A673 (cell line): ENCODE measurements around the gene TMEM125. TPM values are rescaled to one million over a fixed set of nuclear protein-coding genes. Genes with fewer than 3 reads are reported as not detected.

ENCODE experiments used
- BruUV-seq: library from RNA; stranded (reverse); fragments of 400-500 nt; replicated peaks from 2 replicates; lab custom pipeline; 2021; lab: Mats Ljungman, UMichigan
- CTCF ChIA-PET: fragments of 300-600 bp; sonication (Branson Sonifier 250); formaldehyde crosslinking; loops from one replicate; lab custom pipeline; 2022; ENCODE audit warnings: antibody characterized with exemption; lab: Charles Lee
- POLR2A ChIA-PET: fragments of 300-600 bp; sonication (Branson Sonifier 250); formaldehyde crosslinking; loops from one replicate; lab custom pipeline; 2022; ENCODE audit warnings: antibody characterized with exemption; ENCODE audit not compliant: low non-redundant PET; lab: Charles Lee
- DNase-seq: peaks from one replicate; pipeline ENCODE4 v3.0.0-alpha.2; 2015; ENCODE audit warnings: low spot score
- H3K27ac ChIP-seq: fragments of 200-600 bp; sonication (generic); 2 replicates; pipeline ENCODE4 v1.5.1; 2016; ENCODE audit warnings: mixed run types, low read depth, mild to moderate bottlenecking, mixed read lengths, antibody characterized with exemption, low read length; ENCODE audit not compliant: poor library complexity, severe bottlenecking
- H3K27me3 ChIP-seq: fragments of 200-600 bp; sonication (generic); replicated peaks from 2 replicates; pipeline ENCODE4 v1.6.1; 2017; ENCODE audit warnings: mixed run types, low read depth, mild to moderate bottlenecking, mixed read lengths, antibody characterized with exemption, low read length; ENCODE audit not compliant: insufficient read depth, poor library complexity
- H3K36me3 ChIP-seq: fragments of 200-600 bp; sonication (generic); 2 replicates; pipeline ENCODE4 v1.6.1; 2016; ENCODE audit warnings: mixed run types, mild to moderate bottlenecking, mixed read lengths, antibody characterized with exemption, low read length; ENCODE audit not compliant: insufficient read depth, poor library complexity, severe bottlenecking
- H3K4me1 ChIP-seq: fragments of 200-600 bp; sonication (generic); 2 replicates; pipeline ENCODE4 v1.6.1; 2017; ENCODE audit warnings: mixed run types, mild to moderate bottlenecking, mixed read lengths, antibody characterized with exemption, low read length; ENCODE audit not compliant: insufficient read depth, poor library complexity, severe bottlenecking
- H3K4me3 ChIP-seq: fragments of 200-600 bp; sonication (generic); 2 replicates; pipeline ENCODE4 v1.5.1; 2016; ENCODE audit warnings: low read depth, mixed run types, mild to moderate bottlenecking, mixed read lengths, low read length; ENCODE audit not compliant: poor library complexity, severe bottlenecking
- H3K9me3 ChIP-seq: fragments of 200-600 bp; sonication (generic); 2 replicates; pipeline ENCODE4 v1.6.1; 2016; ENCODE audit warnings: mixed run types, low read depth, mild to moderate bottlenecking, mixed read lengths, antibody characterized with exemption, low read length; ENCODE audit not compliant: poor library complexity, severe bottlenecking
- CTCF ChIP-seq: fragments of 300-800, 200-600 bp; sonication (generic); conservative IDR thresholded peaks from 2 replicates; pipeline ENCODE4 v1.5.1; 2017; ENCODE audit warnings: low read depth, mild to moderate bottlenecking, antibody characterized with exemption, low read length, moderate library complexity, mixed read lengths
- EZH2 ChIP-seq: fragments of 200-600 bp; sonication (generic); IDR thresholded peaks from 2 replicates; pipeline ENCODE4 v1.6.1; 2017; ENCODE audit warnings: borderline replicate concordance, low read depth, mild to moderate bottlenecking, mixed read lengths, antibody characterized with exemption, low read length; ENCODE audit not compliant: poor library complexity, severe bottlenecking
- intact Hi-C: fragments of 100-400 bp; cut with micrococcal nuclease; formaldehyde crosslinking; loops from one replicate; pipeline ENCODE4 v1.10.0; 2022; ENCODE audit not compliant: unreplicated experiment
- total RNA-seq: library from RNA; stranded (reverse); gene quantifications from 2 replicates; pipeline ENCODE4 v1.2.3, GENCODE V29; 2021

TMEM125 gene
- total RNA-seq, 1 experiment from 2014 or later, result not detected

- Histone ChIP-seq H3K4me1 (no peaks in the 10 kb centered on the region), H3K27me3 (no peaks in the 10 kb centered on the region), H3K27ac (no peak overlapping the region), H3K4me3 (no peak overlapping the region), H3K36me3 (no peaks in the 10 kb centered on the region), H3K9me3 (no peaks in the 10 kb centered on the region)
- intact Hi-C loops, result no loop called here
- ChIA-PET POLR2A (no interaction called here), CTCF (no interaction called here)
- BruUV-seq, result no TSS peak
- DNase-seq, result no peak
- TF ChIP-seq EZH2, result no peak
- no peak for TF ChIP-seq CTCF
Observed at GRCh38 chr1:43280692-43281091, 10.9 kb downstream of the TMEM125 start.

- CTCF ChIA-PET, result no interaction called here
- Histone ChIP-seq H3K27ac (no peak overlapping the region), H3K27me3 (no peaks in the 10 kb centered on the region), H3K36me3 (no peaks in the 10 kb centered on the region), H3K4me1 (no peaks in the 10 kb centered on the region), H3K4me3 (no peak overlapping the region), H3K9me3 (no peaks in the 10 kb centered on the region)
- intact Hi-C loops, result no loop called here
- TF ChIP-seq EZH2 (no peak), CTCF (no peak)
- POLR2A ChIA-PET, result interaction anchor here (0.9 kb wide), 1 partner anchor 77 kb away, joined by 4 read pairs; no protein-coding TSS in a partner anchor
- no TSS peak for BruUV-seq
- no peak for DNase-seq
Observed at GRCh38 chr1:43282220-43283195, 12.7 kb downstream of the TMEM125 start.

GRCh38 chr1:43284065-43284464 is 14.3 kb downstream of the TMEM125 start:
- CTCF ChIA-PET, result no interaction called here
- H3K4me3 ChIP-seq, result no peak overlapping the region
- H3K9me3 ChIP-seq, result no peaks in the 10 kb centered on the region
- POLR2A ChIA-PET, result no interaction called here
- TF ChIP-seq EZH2 (no peak), CTCF (no peak)
- H3K27me3 ChIP-seq, result no peaks in the 10 kb centered on the region
- H3K36me3 ChIP-seq, result no peaks in the 10 kb centered on the region
- DNase-seq, result no peak
- no peak overlapping the region for H3K27ac ChIP-seq
- H3K4me1 ChIP-seq, result no peaks in the 10 kb centered on the region
- intact Hi-C loops, result no loop called here
- no TSS peak for BruUV-seq
